IPS-15b (cell line): ENCODE data around the gene DOCK9.

Experiments used
- H3K27me3 ChIP-seq: one replicate; pipeline ENCODE4 v1.6.1; 2013; ENCODE audit warnings: low read length; ENCODE audit not compliant: control insufficient read depth, insufficient read depth
- H3K36me3 ChIP-seq: one replicate; pipeline ENCODE4 v1.6.1; 2013; ENCODE audit warnings: low read length; ENCODE audit not compliant: control insufficient read depth, insufficient read depth
- H3K4me1 ChIP-seq: one replicate; pipeline ENCODE4 v1.6.1; 2013; ENCODE audit warnings: mild to moderate bottlenecking, low read length; ENCODE audit not compliant: control insufficient read depth, insufficient read depth
- H3K4me3 ChIP-seq: one replicate; pipeline ENCODE4 v1.5.1; 2013; ENCODE audit warnings: low read depth, low read length
- H3K9ac ChIP-seq: one replicate; pipeline ENCODE4 v1.6.1; 2013; ENCODE audit warnings: low read depth, mild to moderate bottlenecking, low read length
- H3K9me3 ChIP-seq: one replicate; pipeline ENCODE4 v1.6.1; 2013; ENCODE audit warnings: mild to moderate bottlenecking, low read length; ENCODE audit not compliant: control insufficient read depth, insufficient read depth

Gene DOCK9

GRCh38 chr13:98967491-98967890 is 10.4 kb downstream of the DOCK9 start:
- Histone ChIP-seq H3K9me3 (no peaks in the 10 kb centered on the region), H3K4me1 (peaks cover under 1% of the 10 kb centered on the region), H3K27me3 (no peaks in the 10 kb centered on the region), H3K4me3 (no peak overlapping the region), H3K36me3 (no peaks in the 10 kb centered on the region), H3K9ac (no peak overlapping the region)

- Histone ChIP-seq H3K9me3 (no peaks in the 10 kb centered on the region), H3K27me3 (no peaks in the 10 kb centered on the region), H3K36me3 (no peaks in the 10 kb centered on the region), H3K4me1 (no peaks in the 10 kb centered on the region), H3K9ac (no peak overlapping the region), H3K4me3 (no peak overlapping the region)
Observed at GRCh38 chr13:98966019-98966418, 11.8 kb downstream of the DOCK9 start.

GRCh38 chr13:98965325-98965724 is 12.5 kb downstream of the DOCK9 start:
- H3K4me3 ChIP-seq: no peak overlapping the region
- H3K9ac ChIP-seq: no peak overlapping the region
- H3K27me3 ChIP-seq: no peaks in the 10 kb centered on the region
- no peaks in the 10 kb centered on the region for H3K36me3 ChIP-seq
- H3K4me1 ChIP-seq: no peaks in the 10 kb centered on the region
- no peaks in the 10 kb centered on the region for H3K9me3 ChIP-seq

DNA sequence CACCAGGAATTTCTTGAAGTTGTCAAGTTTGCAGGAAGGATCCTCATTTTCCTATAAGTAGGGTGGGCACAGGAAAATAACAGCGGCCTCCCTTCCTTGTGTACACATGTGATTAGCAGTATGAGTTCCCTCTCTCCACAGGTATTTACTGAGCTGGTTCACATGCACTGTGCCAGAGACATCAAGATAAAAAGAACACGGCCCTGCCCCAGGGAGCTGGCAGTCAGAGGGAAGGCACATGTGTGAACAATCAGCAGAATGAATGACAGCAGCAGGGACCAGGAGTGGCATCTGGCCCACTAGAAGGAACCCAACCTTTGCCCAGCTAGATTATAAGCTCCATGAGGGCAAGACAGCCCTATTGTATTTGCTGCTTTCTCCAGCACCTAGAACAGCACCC is 13.9 kb downstream of the DOCK9 start:
- Histone ChIP-seq H3K4me1 (no peaks in the 10 kb centered on the region), H3K9me3 (no peaks in the 10 kb centered on the region), H3K27me3 (no peaks in the 10 kb centered on the region), H3K36me3 (no peaks in the 10 kb centered on the region), H3K9ac (no peak overlapping the region), H3K4me3 (no peak overlapping the region)

DNA sequence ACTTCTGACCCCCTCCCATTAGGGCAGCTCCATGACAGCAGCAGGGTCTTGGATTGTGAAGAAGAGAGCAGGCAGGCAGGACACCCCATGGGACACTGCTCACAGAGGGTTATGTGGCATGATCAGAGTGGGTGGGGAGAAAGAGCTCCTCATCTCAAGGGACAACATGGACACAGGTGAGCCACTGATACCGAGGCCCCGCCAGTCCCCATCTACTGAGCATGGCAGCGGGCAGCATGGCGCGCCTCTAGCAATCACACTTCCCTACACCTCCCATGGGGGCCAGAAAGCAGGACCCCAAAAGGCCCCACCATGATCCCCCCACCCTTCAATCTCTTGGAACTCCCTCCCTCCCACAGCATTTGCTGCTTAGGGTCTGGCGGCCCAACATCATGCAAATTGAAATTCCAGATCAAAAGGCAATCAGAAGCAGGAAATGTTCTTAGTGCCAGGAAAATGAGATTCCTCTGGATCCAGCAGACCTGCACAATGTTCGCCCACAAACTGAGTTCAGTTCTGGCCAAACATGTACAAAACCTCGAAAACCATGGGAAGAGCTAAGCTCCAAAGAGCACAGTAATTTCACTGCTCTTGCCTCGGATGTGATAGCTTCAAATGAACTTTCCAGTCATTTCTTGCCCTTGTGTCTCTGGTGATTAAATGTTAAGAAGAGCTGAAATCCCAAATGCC is 14.8 kb downstream of the DOCK9 start:
- Histone ChIP-seq H3K4me1 (no peaks in the 10 kb centered on the region), H3K36me3 (no peaks in the 10 kb centered on the region), H3K27me3 (no peaks in the 10 kb centered on the region), H3K9me3 (no peaks in the 10 kb centered on the region), H3K4me3 (no peak overlapping the region), H3K9ac (no peak overlapping the region)

DNA sequence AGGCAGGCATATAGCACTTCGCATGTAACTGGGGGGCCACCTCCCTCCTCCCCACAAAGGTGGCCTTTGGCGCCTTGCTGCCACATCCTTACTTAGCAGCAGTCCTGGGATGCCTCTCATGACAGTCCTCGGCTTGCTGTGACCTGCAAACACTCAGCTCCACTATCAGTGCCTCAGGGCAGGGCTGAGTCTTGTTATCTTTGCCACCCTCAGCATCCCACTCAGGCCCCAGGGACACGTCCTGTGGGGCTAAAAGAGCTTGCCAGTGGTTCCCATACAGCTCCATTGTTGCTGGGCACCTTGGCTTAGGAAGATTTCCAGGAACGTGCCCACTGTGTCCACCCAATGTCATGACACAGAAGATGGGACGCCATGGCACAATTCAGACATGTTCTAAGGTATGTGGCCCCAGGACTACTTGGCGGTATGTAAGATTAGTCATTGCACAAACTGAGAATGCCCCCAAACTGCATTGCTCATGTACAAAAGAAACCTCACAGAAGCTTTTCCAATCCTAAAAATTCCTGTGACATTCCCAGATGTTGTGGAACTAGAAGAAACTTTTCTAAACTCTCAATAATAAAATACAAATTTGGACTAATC is 16.3 kb downstream of the DOCK9 start:
- H3K27me3 ChIP-seq: no peaks in the 10 kb centered on the region
- H3K9me3 ChIP-seq: no peaks in the 10 kb centered on the region
- no peak overlapping the region for H3K9ac ChIP-seq
- no peak overlapping the region for H3K4me3 ChIP-seq
- no peaks in the 10 kb centered on the region for H3K36me3 ChIP-seq
- no peaks in the 10 kb centered on the region for H3K4me1 ChIP-seq

- no peaks in the 10 kb centered on the region for H3K9me3 ChIP-seq
- H3K4me3 ChIP-seq: no peak overlapping the region
- H3K4me1 ChIP-seq: no peaks in the 10 kb centered on the region
- H3K9ac ChIP-seq: no peak overlapping the region
- H3K27me3 ChIP-seq: no peaks in the 10 kb centered on the region
- H3K36me3 ChIP-seq: no peaks in the 10 kb centered on the region
Observed at GRCh38 chr13:98960606-98961502, 17.0 kb downstream of the DOCK9 start.

DNA sequence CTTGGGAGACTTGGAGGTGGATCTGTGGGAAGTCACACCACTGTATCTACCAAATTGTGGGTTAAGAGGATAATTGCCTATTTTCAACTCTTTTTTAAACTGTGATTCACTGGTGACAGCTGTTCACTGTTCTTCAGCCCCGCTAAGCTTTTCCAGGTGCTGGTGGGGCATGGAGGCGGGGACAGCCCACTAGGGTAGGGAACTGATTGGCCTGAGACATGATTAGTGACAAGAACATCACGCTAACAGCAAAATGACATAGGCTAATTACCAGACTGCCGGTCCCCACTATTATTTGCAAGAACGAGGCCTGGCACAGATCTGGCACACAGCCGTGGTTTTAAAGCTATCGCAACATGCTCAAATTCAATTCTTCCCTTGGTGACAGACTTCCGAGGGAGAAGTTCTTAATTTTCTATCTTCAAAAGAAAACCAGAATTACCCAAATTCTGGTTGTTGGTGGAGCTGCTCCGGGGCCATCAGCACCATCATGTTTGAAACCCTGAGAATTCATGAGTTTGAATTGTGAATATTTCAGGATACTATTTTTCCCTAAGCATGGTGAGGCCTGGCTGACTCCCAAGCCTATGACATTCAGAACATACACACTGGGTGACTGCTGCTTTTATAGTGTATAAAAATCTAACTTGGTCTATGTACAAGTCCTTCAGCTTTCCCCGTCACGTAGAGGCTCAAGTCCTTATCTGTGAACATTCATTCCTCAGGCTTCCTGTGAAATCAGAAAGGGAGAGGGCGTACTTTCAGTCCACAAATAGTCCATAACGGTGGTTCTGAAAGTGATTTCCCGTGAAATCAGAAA is 17.9 kb downstream of the DOCK9 start:
- no peaks in the 10 kb centered on the region for H3K27me3 ChIP-seq
- no peak overlapping the region for H3K4me3 ChIP-seq
- H3K36me3 ChIP-seq: no peaks in the 10 kb centered on the region
- H3K9ac ChIP-seq: no peak overlapping the region
- H3K9me3 ChIP-seq: no peaks in the 10 kb centered on the region
- H3K4me1 ChIP-seq: no peaks in the 10 kb centered on the region

GRCh38 chr13:98959291-98959690 is 18.6 kb downstream of the DOCK9 start:
- H3K4me1 ChIP-seq: peaks cover 3% of the 10 kb centered on the region
- no peak overlapping the region for H3K9ac ChIP-seq
- no peak overlapping the region for H3K4me3 ChIP-seq
- H3K36me3 ChIP-seq: no peaks in the 10 kb centered on the region
- H3K9me3 ChIP-seq: no peaks in the 10 kb centered on the region
- no peaks in the 10 kb centered on the region for H3K27me3 ChIP-seq

DNA sequence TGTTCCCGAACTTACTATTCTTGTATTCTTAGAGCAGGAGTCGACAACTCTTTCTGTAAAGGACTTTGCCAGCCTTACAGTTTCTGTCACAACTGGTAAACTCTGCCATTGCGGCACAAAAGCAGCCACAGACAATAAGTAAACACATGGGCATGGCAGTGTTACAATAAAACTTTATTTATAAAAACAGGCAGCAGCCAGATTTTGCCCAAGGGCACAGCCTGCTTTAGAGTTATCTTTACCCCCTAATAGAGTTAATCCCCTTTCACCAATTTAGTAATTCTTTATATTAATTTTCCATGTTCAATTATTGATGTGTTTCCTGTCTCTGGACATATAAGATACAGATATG is 19.4 kb downstream of the DOCK9 start:
- H3K27me3 ChIP-seq: no peaks in the 10 kb centered on the region
- H3K4me1 ChIP-seq: peaks cover 9% of the 10 kb centered on the region
- no peaks in the 10 kb centered on the region for H3K36me3 ChIP-seq
- no peak overlapping the region for H3K9ac ChIP-seq
- H3K4me3 ChIP-seq: no peak overlapping the region
- no peaks in the 10 kb centered on the region for H3K9me3 ChIP-seq

DNA sequence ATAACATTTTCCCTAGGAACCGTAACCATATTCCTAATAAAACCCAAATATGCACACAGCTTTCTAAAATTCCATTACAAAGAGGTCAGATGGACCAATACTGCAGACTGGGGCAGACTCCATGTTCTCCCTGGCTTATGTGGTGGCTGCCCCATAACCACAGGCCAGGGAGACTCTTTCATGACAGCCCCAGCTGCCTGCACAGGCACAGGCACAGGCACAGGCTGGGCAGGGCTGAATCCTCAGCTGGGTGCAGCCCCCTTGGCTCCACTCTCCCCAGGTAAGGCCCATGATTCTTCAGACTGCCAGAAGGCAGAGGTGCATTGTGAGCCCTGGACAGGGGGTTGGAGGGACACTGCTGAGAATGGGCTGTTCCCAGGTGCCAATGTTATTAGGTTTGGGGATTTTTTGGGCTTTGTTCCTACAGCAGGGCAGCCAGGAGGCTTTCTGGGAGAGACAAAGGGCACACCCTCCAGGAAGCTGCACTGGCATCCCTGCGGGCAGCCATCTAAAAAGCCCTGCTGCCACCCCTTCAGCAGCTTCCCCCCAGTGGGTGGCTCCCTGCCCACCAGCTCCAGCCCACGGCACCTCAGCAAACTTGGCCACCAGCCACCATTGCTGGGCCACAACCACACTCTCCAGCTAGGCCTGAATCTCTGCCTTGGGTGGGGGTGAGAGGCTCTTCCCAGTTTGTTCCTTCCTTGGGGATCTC is 20.0 kb downstream of the DOCK9 start:
- no peak overlapping the region for H3K9ac ChIP-seq
- no peaks in the 10 kb centered on the region for H3K27me3 ChIP-seq
- peaks cover 9% of the 10 kb centered on the region for H3K4me1 ChIP-seq
- no peak overlapping the region for H3K4me3 ChIP-seq
- H3K9me3 ChIP-seq: no peaks in the 10 kb centered on the region
- no peaks in the 10 kb centered on the region for H3K36me3 ChIP-seq
